ENCODE data around the gene MEIKIN.

MEIKIN gene

DNA sequence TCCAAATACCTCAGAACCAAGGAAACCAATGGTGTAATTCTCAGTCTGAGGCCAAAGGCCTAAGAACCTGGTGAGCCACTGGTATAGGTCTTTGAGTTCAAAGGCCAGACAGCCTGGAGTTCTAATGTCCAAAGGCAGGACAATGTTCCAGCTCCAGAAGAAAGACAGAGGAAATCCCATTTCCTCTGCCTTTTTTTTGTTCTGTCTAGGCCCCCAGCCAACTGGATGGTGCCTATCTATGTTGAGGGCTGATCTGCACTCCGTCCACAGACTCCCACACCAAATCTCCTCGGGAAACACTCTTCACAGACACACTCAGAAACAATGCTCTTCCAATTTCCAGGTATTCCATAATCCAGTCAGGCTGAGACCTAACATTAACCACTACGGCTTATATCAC, 178.8 kb downstream of the MEIKIN start:
- no peak for DNase-seq

DNA sequence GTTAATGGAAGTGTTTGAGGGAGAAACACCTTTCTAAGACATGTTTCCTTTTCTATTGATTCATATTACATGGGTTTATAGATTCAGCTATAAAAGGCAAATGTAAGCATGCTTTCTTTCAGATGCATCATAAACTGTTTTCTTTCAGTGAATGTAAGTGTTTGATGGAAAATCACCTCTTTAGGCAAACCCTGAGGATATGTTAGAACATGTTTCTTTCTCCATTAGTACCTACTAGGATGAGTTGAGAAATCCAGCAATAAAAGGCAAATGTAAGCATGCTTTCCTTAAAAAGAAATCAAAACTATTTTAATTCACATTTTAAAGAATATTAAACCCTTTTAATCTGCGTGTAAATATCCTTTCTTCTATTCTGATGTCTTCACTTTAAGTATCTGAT, 180.2 kb downstream of the MEIKIN start:
- no peak for DNase-seq

DNA sequence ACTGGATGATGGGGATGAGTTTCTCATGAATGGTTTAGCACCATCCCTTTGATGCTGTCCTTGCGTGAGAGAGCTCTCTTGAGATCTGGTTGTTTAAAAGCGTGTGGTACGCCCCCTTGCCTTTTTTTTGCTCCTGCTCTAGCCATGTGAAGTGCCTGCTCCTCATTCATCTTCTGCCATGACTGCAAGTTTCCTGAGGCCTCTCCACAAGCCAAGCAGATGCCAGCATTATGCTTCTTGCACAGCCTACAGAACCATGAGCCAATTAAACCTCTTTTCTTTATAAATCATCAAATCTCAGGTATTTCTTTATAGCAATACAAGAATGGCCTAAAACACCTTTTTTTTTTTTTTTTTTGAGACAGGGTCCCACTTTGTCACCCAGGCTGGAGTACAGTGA, 181.5 kb downstream of the MEIKIN start:
- no peak for DNase-seq

DNA sequence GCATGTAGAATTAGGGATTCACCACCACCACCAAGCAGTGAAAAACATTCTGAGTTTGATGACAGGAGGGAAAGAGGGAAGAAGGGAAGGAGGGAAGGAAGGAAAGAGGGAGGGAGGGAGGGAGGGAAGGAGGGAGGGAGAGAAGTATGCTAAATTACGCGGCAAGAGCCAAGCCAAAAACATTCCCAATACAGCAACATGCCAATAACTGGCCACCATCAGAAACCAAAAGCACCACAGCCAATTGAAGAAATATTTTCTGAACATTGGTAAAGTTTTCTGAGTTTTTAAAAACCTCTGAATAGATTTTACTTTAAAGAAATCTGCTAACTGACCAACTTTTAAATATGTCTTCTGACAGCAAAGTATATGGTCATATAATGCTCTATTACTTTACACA, 184.7 kb downstream of the MEIKIN start:
- DNase-seq, result no peak

DNA sequence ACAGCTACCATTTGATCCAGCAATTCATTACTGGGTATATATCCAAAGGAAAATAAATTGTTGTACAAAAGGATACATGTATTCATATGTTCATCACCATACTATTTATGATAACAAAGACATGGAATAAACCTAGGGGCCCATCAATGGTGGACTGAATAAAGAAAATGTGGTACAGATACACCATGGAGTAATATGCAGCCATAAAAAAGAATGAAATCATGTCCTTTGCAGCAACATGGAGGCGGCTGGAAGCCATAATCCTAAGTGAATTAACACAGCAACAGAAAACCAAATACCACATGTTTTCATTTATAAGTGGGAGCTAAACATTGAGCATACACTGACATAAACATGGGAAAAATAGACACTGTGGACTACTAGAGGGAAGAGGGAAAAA, 185.8 kb downstream of the MEIKIN start:
- DNase-seq, result no peak

DNA sequence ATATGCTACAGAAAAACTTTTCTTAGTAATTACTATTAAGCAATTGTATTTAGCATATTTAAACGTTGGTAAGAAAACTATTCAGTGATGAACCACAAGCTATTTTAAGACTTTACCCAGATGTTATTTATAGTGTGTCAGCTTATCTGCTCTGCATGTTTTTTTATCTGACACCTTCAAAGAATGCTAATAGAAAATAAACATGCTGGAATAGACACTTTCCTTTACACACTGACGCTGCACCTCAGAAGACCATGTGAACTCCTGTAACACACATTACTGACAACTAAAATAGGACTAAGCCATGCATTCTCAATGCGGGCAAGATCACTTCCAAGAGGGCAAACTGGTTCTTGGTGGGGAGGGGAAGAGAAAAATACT, 187.0 kb downstream of the MEIKIN start:
- DNase-seq, result no peak

DNA sequence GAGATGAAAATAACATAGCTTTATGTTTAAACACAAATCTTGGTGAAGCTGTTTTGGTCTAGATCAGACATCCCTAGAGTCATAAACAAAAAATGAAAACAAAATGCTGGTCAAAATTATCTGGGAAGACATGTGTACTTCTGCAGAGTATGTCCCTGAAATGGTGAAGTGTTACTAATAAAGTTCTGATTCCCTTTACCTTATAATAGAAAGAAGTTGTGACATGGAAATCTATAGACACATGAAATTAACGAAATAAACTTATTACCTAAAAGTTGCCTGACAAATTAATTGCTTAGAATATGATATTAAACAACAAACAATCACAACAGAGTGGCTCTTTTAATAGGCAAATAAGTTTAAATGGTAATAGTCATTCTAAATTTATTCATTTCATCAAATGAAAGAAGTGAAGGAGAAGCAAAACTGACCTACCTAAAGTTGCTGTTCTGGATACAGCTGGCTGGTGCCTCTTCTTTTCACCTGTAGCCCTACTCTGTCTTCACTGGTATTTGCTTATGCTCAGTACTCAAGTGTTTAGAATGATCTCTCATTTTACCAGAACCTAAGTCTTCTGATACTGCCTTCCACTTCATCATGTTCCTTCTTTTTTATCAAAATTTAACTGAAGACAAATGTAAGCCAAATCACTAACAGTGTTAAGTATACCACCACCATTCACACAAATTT, 187.5 kb downstream of the MEIKIN start:
- no peak for DNase-seq

Data from NCI-H69 (cell line).